Neural cell (in vitro differentiated cells): Measurements from ENCODE around the gene GCDH.

ENCODE experiments used
- EP300 ChIP-seq: fragments of 450-650 bp; conservative IDR thresholded peaks from 2 replicates; pipeline ENCODE4 v1.6.1; 2014; ENCODE audit warnings: antibody characterized with exemption, mild to moderate bottlenecking, moderate library complexity; ENCODE audit not compliant: poor library complexity, severe bottlenecking
- MXI1 ChIP-seq: fragments of 450-650 bp; conservative IDR thresholded peaks from 2 replicates; pipeline ENCODE4 v1.6.1; 2014; ENCODE audit warnings: antibody characterized with exemption, mild to moderate bottlenecking; ENCODE audit not compliant: poor library complexity, severe bottlenecking
- POLR2AphosphoS5 ChIP-seq: IDR thresholded peaks from 2 replicates; pipeline ENCODE4 v1.6.1; 2012
- RAD21 ChIP-seq: fragments of 450-650 bp; conservative IDR thresholded peaks from 2 replicates; pipeline ENCODE4 v1.6.1; 2014; ENCODE audit warnings: antibody characterized with exemption, mild to moderate bottlenecking, moderate library complexity
- SMC3 ChIP-seq: fragments of 450-650 bp; conservative IDR thresholded peaks from 2 replicates; pipeline ENCODE4 v1.6.1; 2014; ENCODE audit warnings: antibody characterized with exemption, mild to moderate bottlenecking, moderate library complexity; ENCODE audit not compliant: poor library complexity
- TF ChIP-seq, protein P1 (sequence below): fragments of 450-650 bp; IDR thresholded peaks from 2 replicates; pipeline ENCODE4 v1.5.1; 2014; ENCODE audit warnings: antibody characterized with exemption, mild to moderate bottlenecking, moderate library complexity; ENCODE audit not compliant: poor library complexity, severe bottlenecking
- TF ChIP-seq, protein P2 (sequence below): IDR thresholded peaks from 2 replicates; pipeline ENCODE4 v1.6.1; 2012; ENCODE audit warnings: borderline replicate concordance

DNA sequence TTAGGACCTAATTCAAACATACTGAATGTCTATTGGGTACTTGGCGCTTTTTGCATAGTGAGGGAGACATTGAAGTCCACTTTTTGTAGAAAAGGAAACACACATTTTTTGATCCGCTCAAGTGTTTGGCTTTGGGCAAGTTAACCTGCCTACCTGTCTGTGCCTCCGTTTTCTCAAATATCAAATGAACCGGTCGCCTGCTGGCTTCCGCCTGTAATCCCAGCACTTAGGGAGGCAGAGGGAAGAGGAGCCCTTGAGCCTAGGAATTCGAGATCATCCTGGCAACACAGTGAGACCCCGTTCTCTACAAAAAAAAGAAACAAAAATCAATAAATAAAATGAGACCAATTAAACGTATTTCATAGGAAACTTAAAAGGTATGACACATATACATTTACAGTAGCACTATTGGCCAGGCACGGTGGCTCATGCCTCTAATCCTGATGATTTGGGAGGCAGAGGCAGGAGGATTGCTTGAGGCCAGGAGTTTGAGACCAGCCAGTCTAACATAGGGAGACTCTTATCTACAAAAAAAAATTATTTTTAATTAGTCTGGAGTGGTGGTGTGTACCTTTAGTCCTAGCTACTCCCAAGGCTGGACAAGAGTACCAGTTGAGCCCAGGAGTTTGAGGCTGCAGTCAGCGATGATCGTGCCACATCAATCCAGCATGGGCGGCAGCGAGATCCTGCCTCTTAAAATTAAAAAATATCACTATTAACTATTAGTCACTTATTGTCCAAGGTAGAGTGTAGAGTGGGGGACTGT, 56.0 kb downstream of the GCDH start:
- no peak for TF ChIP-seq POLR2AphosphoS5
- no peak for TF ChIP-seq RAD21
- TF ChIP-seq, protein P1, sequence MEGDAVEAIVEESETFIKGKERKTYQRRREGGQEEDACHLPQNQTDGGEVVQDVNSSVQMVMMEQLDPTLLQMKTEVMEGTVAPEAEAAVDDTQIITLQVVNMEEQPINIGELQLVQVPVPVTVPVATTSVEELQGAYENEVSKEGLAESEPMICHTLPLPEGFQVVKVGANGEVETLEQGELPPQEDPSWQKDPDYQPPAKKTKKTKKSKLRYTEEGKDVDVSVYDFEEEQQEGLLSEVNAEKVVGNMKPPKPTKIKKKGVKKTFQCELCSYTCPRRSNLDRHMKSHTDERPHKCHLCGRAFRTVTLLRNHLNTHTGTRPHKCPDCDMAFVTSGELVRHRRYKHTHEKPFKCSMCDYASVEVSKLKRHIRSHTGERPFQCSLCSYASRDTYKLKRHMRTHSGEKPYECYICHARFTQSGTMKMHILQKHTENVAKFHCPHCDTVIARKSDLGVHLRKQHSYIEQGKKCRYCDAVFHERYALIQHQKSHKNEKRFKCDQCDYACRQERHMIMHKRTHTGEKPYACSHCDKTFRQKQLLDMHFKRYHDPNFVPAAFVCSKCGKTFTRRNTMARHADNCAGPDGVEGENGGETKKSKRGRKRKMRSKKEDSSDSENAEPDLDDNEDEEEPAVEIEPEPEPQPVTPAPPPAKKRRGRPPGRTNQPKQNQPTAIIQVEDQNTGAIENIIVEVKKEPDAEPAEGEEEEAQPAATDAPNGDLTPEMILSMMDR: no peak
- TF ChIP-seq SMC3: no peak
- TF ChIP-seq EP300: no peak
- TF ChIP-seq, protein P2, sequence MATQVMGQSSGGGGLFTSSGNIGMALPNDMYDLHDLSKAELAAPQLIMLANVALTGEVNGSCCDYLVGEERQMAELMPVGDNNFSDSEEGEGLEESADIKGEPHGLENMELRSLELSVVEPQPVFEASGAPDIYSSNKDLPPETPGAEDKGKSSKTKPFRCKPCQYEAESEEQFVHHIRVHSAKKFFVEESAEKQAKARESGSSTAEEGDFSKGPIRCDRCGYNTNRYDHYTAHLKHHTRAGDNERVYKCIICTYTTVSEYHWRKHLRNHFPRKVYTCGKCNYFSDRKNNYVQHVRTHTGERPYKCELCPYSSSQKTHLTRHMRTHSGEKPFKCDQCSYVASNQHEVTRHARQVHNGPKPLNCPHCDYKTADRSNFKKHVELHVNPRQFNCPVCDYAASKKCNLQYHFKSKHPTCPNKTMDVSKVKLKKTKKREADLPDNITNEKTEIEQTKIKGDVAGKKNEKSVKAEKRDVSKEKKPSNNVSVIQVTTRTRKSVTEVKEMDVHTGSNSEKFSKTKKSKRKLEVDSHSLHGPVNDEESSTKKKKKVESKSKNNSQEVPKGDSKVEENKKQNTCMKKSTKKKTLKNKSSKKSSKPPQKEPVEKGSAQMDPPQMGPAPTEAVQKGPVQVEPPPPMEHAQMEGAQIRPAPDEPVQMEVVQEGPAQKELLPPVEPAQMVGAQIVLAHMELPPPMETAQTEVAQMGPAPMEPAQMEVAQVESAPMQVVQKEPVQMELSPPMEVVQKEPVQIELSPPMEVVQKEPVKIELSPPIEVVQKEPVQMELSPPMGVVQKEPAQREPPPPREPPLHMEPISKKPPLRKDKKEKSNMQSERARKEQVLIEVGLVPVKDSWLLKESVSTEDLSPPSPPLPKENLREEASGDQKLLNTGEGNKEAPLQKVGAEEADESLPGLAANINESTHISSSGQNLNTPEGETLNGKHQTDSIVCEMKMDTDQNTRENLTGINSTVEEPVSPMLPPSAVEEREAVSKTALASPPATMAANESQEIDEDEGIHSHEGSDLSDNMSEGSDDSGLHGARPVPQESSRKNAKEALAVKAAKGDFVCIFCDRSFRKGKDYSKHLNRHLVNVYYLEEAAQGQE: no peak
- no peak for TF ChIP-seq MXI1
